ENCODE results near the gene TPBGL. TPM values are rescaled to one million over a fixed set of nuclear protein-coding genes. Genes with fewer than 3 reads are reported as not detected.

TPBGL gene
- total and polyA plus RNA-seq, 2 experiments from 2014 or later, result 0.08 to 0.21 TPM

- peaks cover 4% of the 10 kb centered on the region for H3K27me3 Mint-ChIP-seq (ENCODE audit: insufficient read depth, low read depth, poor library complexity)
- DNase-seq (ENCODE audit: low spot score), result no peak
- Histone ChIP-seq H3K4me1 (ENCODE audit: insufficient read depth) (no peaks in the 10 kb centered on the region), H3K36me3 (ENCODE audit: insufficient read depth) (no peaks in the 10 kb centered on the region), H3K4me2 (no peak overlapping the region), H3K27me3 (ENCODE audit: insufficient read depth) (no peaks in the 10 kb centered on the region), H3K4me3 (no peak overlapping the region), H3F3A (replicated peaks; ENCODE audit: low read depth) (no peaks in the 10 kb centered on the region), H2AFZ (no peak overlapping the region), H3K27ac (ENCODE audit: low read depth) (no peak overlapping the region), H4K20me1 (replicated peaks; ENCODE audit: insufficient read depth) (no peaks in the 10 kb centered on the region), H3K79me2 (replicated peaks; ENCODE audit: insufficient read depth) (no peaks in the 10 kb centered on the region), H3K9me2 (ENCODE audit: insufficient read depth) (no peaks in the 10 kb centered on the region)
- H3K9me3 Mint-ChIP-seq, result no peaks in the 10 kb centered on the region
- peaks cover 44% of the 10 kb centered on the region for H3K36me3 Mint-ChIP-seq (ENCODE audit: low read depth)
- no peak overlapping the region for H3K27ac Mint-ChIP-seq
- no peak overlapping the region for H3K4me3 Mint-ChIP-seq
- TF ChIP-seq NANOG (IDR thresholded peaks at IDR 0.05; ENCODE audit: borderline replicate concordance) (no peak), ETS1 (IDR thresholded peaks at IDR 0.05) (no peak), EZH2phosphoT487 (IDR thresholded peaks at IDR 0.05; ENCODE audit: unreplicated experiment) (no peak), REST (IDR thresholded peaks at IDR 0.05; ENCODE audit: unreplicated experiment) (no peak), ZNF114 (CRISPR knock-in tag; IDR thresholded peaks at IDR 0.05) (no peak), ZNF331 (CRISPR knock-in tag; IDR thresholded peaks at IDR 0.05; ENCODE audit: low read depth) (no peak), STAT1 (IDR thresholded peaks at IDR 0.05; ENCODE audit: unreplicated experiment) (no peak), EZH2 (IDR thresholded peaks at IDR 0.05; ENCODE audit: low read depth, unreplicated experiment) (no peak), JUNB (IDR thresholded peaks at IDR 0.05; ENCODE audit: unreplicated experiment) (no peak), CTCF (conservative IDR thresholded peaks at IDR 0.05; ENCODE audit: low read depth in 2 of 2) (no peak), CREB1 (CRISPR knock-in tag; IDR thresholded peaks at IDR 0.05; ENCODE audit: low read depth) (no peak), POLR2AphosphoS5 (IDR thresholded peaks at IDR 0.05; ENCODE audit: low read depth) (no peak), ZNF462 (CRISPR knock-in tag; IDR thresholded peaks at IDR 0.05) (no peak)
- ATAC-seq, result no peak
- peaks cover 10% of the 10 kb centered on the region for H3K4me1 Mint-ChIP-seq
Observed at GRCh38 chr11:75268626-75269366, 28.2 kb downstream of the TPBGL start.
